HG03280 (cell line): Measurements from ENCODE around the gene CXorf51B.
"Not testable (repeated sequence)": the region's sequence is repeated elsewhere in the genome, so short reads cannot be mapped to it uniquely, and the experiment has no call there.

Experiments
- ATAC-seq: cut with Tn5 transposase; IDR thresholded peaks from one replicate; pipeline ENCODE4 v1.9.1; 2021; ENCODE audit warnings: mild to moderate bottlenecking, moderate library complexity; ENCODE audit not compliant: unreplicated experiment

CXorf51B gene

GRCh38 chrX:146809471-146809870 is at the start of gene CXorf51B:
CXorf51B (plus strand) TSS chrX:146809771; CDS start chrX:146809792, 21 bp downstream.
- ATAC-seq, result not testable (repeated sequence)

- not testable (repeated sequence) for ATAC-seq
Measured at GRCh38 chrX:146814644-146815043, 5.1 kb downstream of the CXorf51B start, which contains the start of gene CXorf51A. CXorf51A (minus strand) TSS chrX:146814744; CDS start chrX:146814723, 21 bp downstream.

GRCh38 chrX:146831994-146832393 is 22.4 kb downstream of the CXorf51B start:
- no peak for ATAC-seq

GRCh38 chrX:146854281-146854680 is 44.7 kb downstream of the CXorf51B start:
- no peak for ATAC-seq
